ENCODE measurements around the gene KIF3C.

- TF ChIP-seq, protein P1, sequence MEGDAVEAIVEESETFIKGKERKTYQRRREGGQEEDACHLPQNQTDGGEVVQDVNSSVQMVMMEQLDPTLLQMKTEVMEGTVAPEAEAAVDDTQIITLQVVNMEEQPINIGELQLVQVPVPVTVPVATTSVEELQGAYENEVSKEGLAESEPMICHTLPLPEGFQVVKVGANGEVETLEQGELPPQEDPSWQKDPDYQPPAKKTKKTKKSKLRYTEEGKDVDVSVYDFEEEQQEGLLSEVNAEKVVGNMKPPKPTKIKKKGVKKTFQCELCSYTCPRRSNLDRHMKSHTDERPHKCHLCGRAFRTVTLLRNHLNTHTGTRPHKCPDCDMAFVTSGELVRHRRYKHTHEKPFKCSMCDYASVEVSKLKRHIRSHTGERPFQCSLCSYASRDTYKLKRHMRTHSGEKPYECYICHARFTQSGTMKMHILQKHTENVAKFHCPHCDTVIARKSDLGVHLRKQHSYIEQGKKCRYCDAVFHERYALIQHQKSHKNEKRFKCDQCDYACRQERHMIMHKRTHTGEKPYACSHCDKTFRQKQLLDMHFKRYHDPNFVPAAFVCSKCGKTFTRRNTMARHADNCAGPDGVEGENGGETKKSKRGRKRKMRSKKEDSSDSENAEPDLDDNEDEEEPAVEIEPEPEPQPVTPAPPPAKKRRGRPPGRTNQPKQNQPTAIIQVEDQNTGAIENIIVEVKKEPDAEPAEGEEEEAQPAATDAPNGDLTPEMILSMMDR (IDR thresholded peaks at IDR 0.05) = no peak
- no peak for TF ChIP-seq POLR2A (IDR thresholded peaks at IDR 0.05)
These were observed 42.0 kb upstream of the KIF3C start for GRCh38 chr2:26024260-26024659.

Data from breast epithelium (tissue), 3 donors.